Stimulated activated naive CD8-positive, alpha-beta T cell treated with anti-CD3 and anti-CD28 coated beads, Interleukin-15, Interleukin-2, amounts not matched to agents 100 U/mL and 50 U/mL, for 24 hours (primary cell): ENCODE results near the gene CDC6.

Experiments
- ATAC-seq: fragments of 150-1000 bp; cut with Tn5 transposase; one replicate; pipeline ENCODE4 v1.10.0; 2021
- DNase-seq: peaks from one replicate; pipeline ENCODE4 v3.0.0; 2021

Gene CDC6

GRCh38 chr17:40312131-40312731 is 24.6 kb downstream of the CDC6 start:
- no peak for ATAC-seq
- DNase-seq, result no peak

GRCh38 chr17:40312893-40313667 is 25.4 kb downstream of the CDC6 start:
- DNase-seq, result no peak
- no peak for ATAC-seq

GRCh38 chr17:40313668-40314583 is 26.2 kb downstream of the CDC6 start:
- no peak for ATAC-seq
- no peak for DNase-seq

- DNase-seq (peak; percentile 89), ATAC-seq (peak; percentile 57)
Observed at GRCh38 chr17:40314584-40314956, 26.9 kb downstream of the CDC6 start.

GRCh38 chr17:40315206-40315605 is 27.5 kb downstream of the CDC6 start:
- DNase-seq (no peak), ATAC-seq (no peak)

GRCh38 chr17:40315678-40316570 is 28.2 kb downstream of the CDC6 start:
- ATAC-seq (no peak), DNase-seq (no peak)

- ATAC-seq (no peak), DNase-seq (no peak)
Observed at GRCh38 chr17:40316571-40317344, 29.1 kb downstream of the CDC6 start.

- no peak for ATAC-seq
Observed at GRCh38 chr17:40317345-40317873, 29.7 kb downstream of the CDC6 start.

GRCh38 chr17:40317880-40318829 is 30.5 kb downstream of the CDC6 start:
- peak; percentile 70 for ATAC-seq
- DNase-seq, result peak; percentile 92

More at GRCh38 chr17:40317345-40317873, 29.7 kb downstream of the CDC6 start:
- peak; percentile 61 for DNase-seq

- DNase-seq (no peak), ATAC-seq (no peak)
Observed at GRCh38 chr17:40318830-40319391, 31.2 kb downstream of the CDC6 start.

GRCh38 chr17:40319651-40320540 is 32.2 kb downstream of the CDC6 start:
- ATAC-seq, result no peak
- peak; percentile 76 for DNase-seq

GRCh38 chr17:40320756-40321523 is 33.3 kb downstream of the CDC6 start:
- ATAC-seq (no peak), DNase-seq (peak; percentile 42)

- DNase-seq (no peak), ATAC-seq (no peak)
Observed at GRCh38 chr17:40321524-40321929, 33.8 kb downstream of the CDC6 start.

GRCh38 chr17:40321961-40322357 is 34.3 kb downstream of the CDC6 start:
- no peak for ATAC-seq
- DNase-seq, result no peak

GRCh38 chr17:40322358-40323315 is 35.0 kb downstream of the CDC6 start:
- DNase-seq (peak; percentile 85), ATAC-seq (peak; percentile 34)
